ENCODE results near the gene BIK.

BIK gene, protein sequence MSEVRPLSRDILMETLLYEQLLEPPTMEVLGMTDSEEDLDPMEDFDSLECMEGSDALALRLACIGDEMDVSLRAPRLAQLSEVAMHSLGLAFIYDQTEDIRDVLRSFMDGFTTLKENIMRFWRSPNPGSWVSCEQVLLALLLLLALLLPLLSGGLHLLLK

DNA sequence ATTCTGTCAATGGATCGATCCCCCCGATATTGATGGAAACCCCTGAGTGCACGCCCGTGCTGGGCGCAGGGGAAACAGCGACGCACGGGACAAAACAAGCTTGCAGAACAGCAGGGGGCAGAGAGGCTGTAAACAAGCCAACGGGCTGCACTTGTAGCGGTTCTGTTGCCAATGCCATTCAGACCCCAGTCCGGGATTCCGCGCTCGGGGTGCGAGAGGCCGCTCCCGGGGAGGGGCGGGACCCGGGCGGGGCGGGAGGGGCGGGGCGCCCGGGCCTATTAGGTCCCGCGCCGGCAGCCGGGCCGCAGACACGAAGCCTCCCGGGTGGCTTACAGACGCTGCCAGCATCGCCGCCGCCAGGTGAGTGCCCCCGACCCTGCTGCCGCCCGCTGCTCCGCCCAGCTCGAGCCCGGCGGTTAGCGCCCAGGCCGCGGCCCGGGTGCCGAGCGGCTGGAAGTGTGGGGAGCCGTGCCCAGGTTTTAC is at the start of gene BIK:
BIK (plus strand) TSS at position 307 of the 483 bp plus-strand sequence. CDS start 13,273 bp downstream, outside the sequence.
- TF ChIP-seq, protein P1, sequence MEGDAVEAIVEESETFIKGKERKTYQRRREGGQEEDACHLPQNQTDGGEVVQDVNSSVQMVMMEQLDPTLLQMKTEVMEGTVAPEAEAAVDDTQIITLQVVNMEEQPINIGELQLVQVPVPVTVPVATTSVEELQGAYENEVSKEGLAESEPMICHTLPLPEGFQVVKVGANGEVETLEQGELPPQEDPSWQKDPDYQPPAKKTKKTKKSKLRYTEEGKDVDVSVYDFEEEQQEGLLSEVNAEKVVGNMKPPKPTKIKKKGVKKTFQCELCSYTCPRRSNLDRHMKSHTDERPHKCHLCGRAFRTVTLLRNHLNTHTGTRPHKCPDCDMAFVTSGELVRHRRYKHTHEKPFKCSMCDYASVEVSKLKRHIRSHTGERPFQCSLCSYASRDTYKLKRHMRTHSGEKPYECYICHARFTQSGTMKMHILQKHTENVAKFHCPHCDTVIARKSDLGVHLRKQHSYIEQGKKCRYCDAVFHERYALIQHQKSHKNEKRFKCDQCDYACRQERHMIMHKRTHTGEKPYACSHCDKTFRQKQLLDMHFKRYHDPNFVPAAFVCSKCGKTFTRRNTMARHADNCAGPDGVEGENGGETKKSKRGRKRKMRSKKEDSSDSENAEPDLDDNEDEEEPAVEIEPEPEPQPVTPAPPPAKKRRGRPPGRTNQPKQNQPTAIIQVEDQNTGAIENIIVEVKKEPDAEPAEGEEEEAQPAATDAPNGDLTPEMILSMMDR (conservative IDR thresholded peaks at IDR 0.05; ENCODE audit: low read length) = peak; percentile 39
- H3K4me3 ChIP-seq (ENCODE audit: low read length) = peak within 1 kb of the TSS; percentile 45
- DNase-seq (ENCODE audit: low read depth) = peak; percentile 17

DNA sequence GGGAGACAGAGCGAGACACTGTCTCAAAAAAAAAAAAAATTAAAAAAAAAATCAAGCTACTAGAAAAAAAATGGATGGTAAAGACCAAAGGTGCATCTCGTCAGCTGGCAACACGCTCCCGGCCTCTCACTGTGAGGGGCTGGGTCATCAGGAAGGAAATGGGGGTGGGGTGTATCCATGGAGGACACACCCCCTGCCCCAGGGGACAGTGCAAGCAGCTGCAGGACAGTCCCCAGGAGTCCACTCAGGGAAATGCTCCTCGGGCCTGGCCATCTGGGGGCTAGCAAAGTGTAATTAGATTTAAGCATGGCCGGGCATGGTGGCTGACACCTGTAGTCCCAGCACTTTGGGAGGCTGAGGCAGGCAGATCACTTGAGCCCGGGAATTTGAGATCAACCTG is 44.4 kb upstream of the BIK start:
- TF ChIP-seq, protein P1 (conservative IDR thresholded peaks at IDR 0.05; ENCODE audit: low read length) = no peak
- H3K4me3 ChIP-seq (ENCODE audit: low read length) = no peak overlapping the region
- DNase-seq (ENCODE audit: low read depth) = no peak

DNA sequence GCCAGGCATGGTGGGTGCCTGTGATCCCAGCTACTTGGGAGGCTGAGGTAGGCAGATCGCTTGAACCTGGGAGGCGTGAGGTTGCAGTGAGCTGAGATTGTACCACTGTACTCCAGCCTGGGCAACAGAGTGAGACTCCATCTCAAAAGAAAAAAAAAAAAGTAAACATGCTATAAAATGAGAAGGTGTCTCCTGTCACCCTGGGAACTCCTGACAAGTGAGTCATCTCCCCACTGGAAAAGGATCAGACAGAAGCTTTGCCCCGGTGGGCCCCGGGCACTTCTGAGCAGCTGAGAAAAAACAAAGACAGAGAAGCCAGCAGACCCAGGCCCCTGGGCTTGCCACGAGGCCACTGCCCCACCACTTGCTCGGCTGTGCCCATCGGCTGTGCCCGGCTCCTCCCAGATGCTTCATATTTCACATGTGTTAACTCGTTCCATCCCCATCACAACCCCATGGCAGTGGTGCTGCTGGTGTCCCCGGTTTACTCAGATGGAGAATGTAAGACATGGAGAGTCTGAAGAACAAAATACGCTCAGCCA is 43.6 kb upstream of the BIK start:
- no peak overlapping the region for H3K4me3 ChIP-seq (ENCODE audit: low read length)
- peak; percentile 52 for DNase-seq (ENCODE audit: low read depth)
- TF ChIP-seq, protein P1 (conservative IDR thresholded peaks at IDR 0.05; ENCODE audit: low read length) = no peak

DNA sequence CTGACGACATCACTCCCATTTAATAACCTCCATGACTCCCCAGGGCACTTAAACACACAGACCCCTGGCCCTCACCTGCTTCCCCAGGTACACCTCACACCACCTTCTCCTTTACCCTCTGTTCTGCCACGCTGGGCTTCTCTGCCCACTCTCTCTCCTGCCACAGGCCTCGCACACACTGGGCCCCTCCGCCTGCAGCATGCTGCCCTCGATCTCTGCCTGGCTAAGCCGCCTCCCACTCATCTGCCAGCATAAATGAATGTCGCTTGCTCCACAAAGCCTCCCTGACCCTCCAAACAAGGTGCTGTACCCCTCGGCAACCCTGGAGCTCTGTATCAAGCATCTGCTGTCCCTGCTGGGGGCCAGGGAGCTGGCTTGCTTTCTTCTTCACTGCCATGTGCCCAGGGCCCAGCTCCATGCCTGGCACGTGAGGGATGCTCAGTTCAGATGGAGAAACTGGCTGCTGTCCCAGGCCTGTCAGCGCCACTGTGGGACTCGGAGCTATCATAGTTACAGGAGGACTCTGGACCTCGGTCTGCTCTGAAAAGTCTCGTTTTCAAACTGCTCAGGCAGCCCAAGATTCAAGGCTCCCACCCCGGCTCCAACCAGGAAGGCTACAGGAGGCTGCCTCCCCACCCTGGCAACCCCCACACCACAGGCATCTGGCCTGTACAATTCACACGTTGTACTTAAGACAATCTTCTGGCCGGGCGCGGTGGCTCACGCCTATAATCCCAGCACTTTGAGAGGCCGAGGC is 33.3 kb upstream of the BIK start:
- DNase-seq (ENCODE audit: low read depth) = no peak
- H3K4me3 ChIP-seq (ENCODE audit: low read length) = no peak overlapping the region
- TF ChIP-seq, protein P1 (conservative IDR thresholded peaks at IDR 0.05; ENCODE audit: low read length) = no peak

DNA sequence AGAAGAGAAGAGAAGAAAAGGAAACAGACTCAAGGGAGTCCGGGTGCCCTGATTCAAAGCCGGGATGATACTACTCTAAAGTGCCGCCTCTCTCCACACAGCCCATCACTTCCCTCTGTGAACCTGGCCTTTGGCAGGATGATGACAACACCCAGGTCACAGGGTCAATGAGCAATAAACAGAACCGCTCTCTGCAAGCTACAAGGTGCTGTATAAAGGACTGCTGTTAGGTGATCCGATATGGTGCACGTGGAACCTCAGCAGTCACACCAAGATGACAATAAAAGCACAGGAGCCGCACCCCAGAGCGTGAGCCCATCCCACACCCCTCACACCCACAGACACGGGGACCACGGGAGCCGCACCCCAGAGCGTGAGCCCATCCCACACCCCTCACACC is 32.0 kb upstream of the BIK start:
- no peak for DNase-seq (ENCODE audit: low read depth)
- TF ChIP-seq, protein P1 (conservative IDR thresholded peaks at IDR 0.05; ENCODE audit: low read length) = no peak
- H3K4me3 ChIP-seq (ENCODE audit: low read length) = no peak overlapping the region

DNA sequence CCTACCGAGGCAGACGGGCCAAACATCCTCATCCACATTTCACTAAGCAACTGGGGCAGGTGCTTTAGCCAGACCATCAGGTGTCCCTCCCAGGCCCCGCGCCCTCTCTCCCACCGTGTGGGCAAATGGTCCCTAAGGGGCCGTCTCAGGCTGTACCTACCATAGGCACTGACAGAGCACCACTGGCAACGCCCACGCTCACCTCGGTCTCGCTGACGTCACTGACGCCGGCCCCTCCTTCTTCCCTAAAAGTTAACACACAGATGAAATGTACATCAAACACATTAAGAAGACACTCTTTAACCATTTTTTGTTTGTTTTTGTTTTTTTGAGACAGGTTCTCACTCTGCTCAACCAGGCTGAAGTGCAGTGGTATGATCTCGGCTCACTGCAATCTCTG is 30.8 kb upstream of the BIK start:
- DNase-seq (ENCODE audit: low read depth) = no peak
- H3K4me3 ChIP-seq (ENCODE audit: low read length) = no peak overlapping the region
- TF ChIP-seq, protein P1 (conservative IDR thresholded peaks at IDR 0.05; ENCODE audit: low read length) = no peak

Data from AG10803 (cell line).